SU-DHL-6 (cell line): Measurements from ENCODE around the gene HIVEP3.

Source experiments
- EZH2phosphoT487 ChIP-seq: fragments of 200-600 bp; sonication (generic), shearing (Covaris generic); conservative IDR thresholded peaks from 2 replicates; pipeline ENCODE4 v1.6.1; 2018; ENCODE audit warnings: mild to moderate bottlenecking, antibody characterized with exemption, low read length, moderate library complexity, mixed read lengths
- TF ChIP-seq, protein P1 (sequence below): fragments of 200-600 bp; sonication (generic); IDR thresholded peaks from one replicate; pipeline ENCODE4 v1.5.1; 2017; ENCODE audit warnings: antibody characterized with exemption, mild to moderate bottlenecking, low read length, moderate library complexity; ENCODE audit not compliant: insufficient read depth, poor library complexity, severe bottlenecking

DNA sequence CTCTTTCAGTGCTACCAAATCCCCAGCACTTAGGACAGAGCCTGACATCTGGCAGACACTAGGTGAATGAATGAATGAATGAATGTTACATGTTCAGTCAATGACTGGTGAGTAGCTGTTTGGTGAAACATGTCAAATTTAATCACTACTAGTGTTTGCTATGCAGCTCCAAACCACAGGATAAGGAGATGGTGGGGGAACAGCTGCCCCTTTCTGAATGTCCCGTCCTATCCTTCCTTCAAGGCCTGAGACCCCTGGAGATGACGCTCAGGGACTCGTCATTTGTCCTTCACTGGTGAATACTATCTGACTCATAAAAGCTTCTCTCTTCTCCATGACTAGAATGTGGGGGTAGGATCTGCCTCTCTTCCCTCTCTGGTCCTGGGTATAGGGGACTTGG lies 175.4 kb downstream of the HIVEP3 start:
- TF ChIP-seq, protein P1, sequence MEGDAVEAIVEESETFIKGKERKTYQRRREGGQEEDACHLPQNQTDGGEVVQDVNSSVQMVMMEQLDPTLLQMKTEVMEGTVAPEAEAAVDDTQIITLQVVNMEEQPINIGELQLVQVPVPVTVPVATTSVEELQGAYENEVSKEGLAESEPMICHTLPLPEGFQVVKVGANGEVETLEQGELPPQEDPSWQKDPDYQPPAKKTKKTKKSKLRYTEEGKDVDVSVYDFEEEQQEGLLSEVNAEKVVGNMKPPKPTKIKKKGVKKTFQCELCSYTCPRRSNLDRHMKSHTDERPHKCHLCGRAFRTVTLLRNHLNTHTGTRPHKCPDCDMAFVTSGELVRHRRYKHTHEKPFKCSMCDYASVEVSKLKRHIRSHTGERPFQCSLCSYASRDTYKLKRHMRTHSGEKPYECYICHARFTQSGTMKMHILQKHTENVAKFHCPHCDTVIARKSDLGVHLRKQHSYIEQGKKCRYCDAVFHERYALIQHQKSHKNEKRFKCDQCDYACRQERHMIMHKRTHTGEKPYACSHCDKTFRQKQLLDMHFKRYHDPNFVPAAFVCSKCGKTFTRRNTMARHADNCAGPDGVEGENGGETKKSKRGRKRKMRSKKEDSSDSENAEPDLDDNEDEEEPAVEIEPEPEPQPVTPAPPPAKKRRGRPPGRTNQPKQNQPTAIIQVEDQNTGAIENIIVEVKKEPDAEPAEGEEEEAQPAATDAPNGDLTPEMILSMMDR: no peak
- no peak for TF ChIP-seq EZH2phosphoT487
